Nephron progenitor cell (in vitro differentiated cells): ENCODE measurements around the gene PMF1.

Source experiments
- DNase-seq: peaks from one replicate; pipeline ENCODE4 v3.0.0; 2021
- H3K27ac Mint-ChIP-seq: 2 replicates; pipeline ENCODE4 v1.8.0; 2021; ENCODE audit warnings: mild to moderate bottlenecking, moderate library complexity, mixed read lengths
- H3K27me3 Mint-ChIP-seq: 2 replicates; pipeline ENCODE4 v1.8.0; 2021; ENCODE audit warnings: mild to moderate bottlenecking, low read depth, mixed read lengths; ENCODE audit not compliant: poor library complexity
- H3K36me3 Mint-ChIP-seq: 2 replicates; pipeline ENCODE4 v1.8.0; 2021; ENCODE audit warnings: low read depth, mixed read lengths
- H3K4me1 Mint-ChIP-seq: 2 replicates; pipeline ENCODE4 v1.8.0; 2021; ENCODE audit warnings: mixed read lengths
- H3K4me3 Mint-ChIP-seq: 2 replicates; pipeline ENCODE4 v1.8.0; 2021; ENCODE audit warnings: mild to moderate bottlenecking, moderate library complexity, mixed read lengths
- H3K9me3 Mint-ChIP-seq: 2 replicates; pipeline ENCODE4 v1.8.0; 2021; ENCODE audit warnings: mild to moderate bottlenecking, moderate library complexity, mixed read lengths
- CTCF ChIP-seq: fragments of 200-600 bp; sonication (generic); IDR thresholded peaks from 2 replicates; pipeline ENCODE4 v1.5.0; 2021; ENCODE audit warnings: antibody characterized with exemption

Gene PMF1

GRCh38 chr1:156225677-156226014 lies 12.8 kb downstream of the PMF1 start:
- Mint-ChIP-seq H3K36me3 (peaks cover 64% of the 10 kb centered on the region), H3K27ac (no peak overlapping the region), H3K9me3 (no peaks in the 10 kb centered on the region), H3K27me3 (no peaks in the 10 kb centered on the region), H3K4me3 (no peak overlapping the region), H3K4me1 (peaks cover 5% of the 10 kb centered on the region)
- no peak for DNase-seq
- TF ChIP-seq CTCF: no peak

GRCh38 chr1:156226116-156226538 lies 13.3 kb downstream of the PMF1 start:
- Mint-ChIP-seq H3K4me3 (no peak overlapping the region), H3K27ac (no peak overlapping the region), H3K9me3 (no peaks in the 10 kb centered on the region), H3K27me3 (no peaks in the 10 kb centered on the region), H3K36me3 (peaks cover 61% of the 10 kb centered on the region), H3K4me1 (peaks cover 5% of the 10 kb centered on the region)
- no peak for TF ChIP-seq CTCF
- no peak for DNase-seq

- H3K27me3 Mint-ChIP-seq: no peaks in the 10 kb centered on the region
- H3K4me3 Mint-ChIP-seq: no peak overlapping the region
These were observed 14.0 kb downstream of the PMF1 start for GRCh38 chr1:156226782-156227181.

GRCh38 chr1:156228501-156228900 lies 15.7 kb downstream of the PMF1 start:
- TF ChIP-seq CTCF: no peak
- DNase-seq: no peak
- Mint-ChIP-seq H3K9me3 (no peaks in the 10 kb centered on the region), H3K36me3 (peaks cover 46% of the 10 kb centered on the region), H3K4me1 (peaks cover 5% of the 10 kb centered on the region), H3K27me3 (no peaks in the 10 kb centered on the region), H3K27ac (no peak overlapping the region), H3K4me3 (no peak overlapping the region)

More at GRCh38 chr1:156226782-156227181, 14.0 kb downstream of the PMF1 start:
- Mint-ChIP-seq H3K9me3 (no peaks in the 10 kb centered on the region), H3K4me1 (peaks cover 5% of the 10 kb centered on the region), H3K27ac (no peak overlapping the region), H3K36me3 (peaks cover 56% of the 10 kb centered on the region)
- no peak for TF ChIP-seq CTCF
- DNase-seq: no peak

- Mint-ChIP-seq H3K27me3 (no peaks in the 10 kb centered on the region), H3K4me3 (no peak overlapping the region), H3K27ac (no peak overlapping the region), H3K4me1 (peaks cover 5% of the 10 kb centered on the region), H3K9me3 (no peaks in the 10 kb centered on the region), H3K36me3 (peaks cover 49% of the 10 kb centered on the region)
- no peak for DNase-seq
- no peak for TF ChIP-seq CTCF
These were observed 17.1 kb downstream of the PMF1 start for GRCh38 chr1:156229809-156230472.

- Mint-ChIP-seq H3K4me1 (peaks cover 2% of the 10 kb centered on the region), H3K36me3 (peaks cover 49% of the 10 kb centered on the region)
- no peak for TF ChIP-seq CTCF
These were observed 17.6 kb downstream of the PMF1 start for GRCh38 chr1:156230473-156230837.

More at GRCh38 chr1:156230473-156230837, 17.6 kb downstream of the PMF1 start:
- no peaks in the 10 kb centered on the region for H3K9me3 Mint-ChIP-seq
- no peak for DNase-seq
- H3K27ac Mint-ChIP-seq: no peak overlapping the region
- H3K27me3 Mint-ChIP-seq: no peaks in the 10 kb centered on the region
- H3K4me3 Mint-ChIP-seq: no peak overlapping the region
